HG03378 (cell line): ENCODE results near the gene FAXC.
"Not testable (repeated sequence)": the region's sequence is repeated elsewhere in the genome, so short reads cannot be mapped to it uniquely, and the experiment has no call there.

Experiments
- ATAC-seq: cut with Tn5 transposase; IDR thresholded peaks from one replicate; pipeline ENCODE4 v1.9.1; 2021; ENCODE audit warnings: mild to moderate bottlenecking, moderate library complexity; ENCODE audit not compliant: unreplicated experiment

FAXC gene

GRCh38 chr6:99289701-99290100 is 59.8 kb downstream of the FAXC start:
- no peak for ATAC-seq

- ATAC-seq = no peak
These were observed 60.8 kb downstream of the FAXC start for GRCh38 chr6:99288668-99289067.

- no peak for ATAC-seq
These were observed 62.0 kb downstream of the FAXC start for GRCh38 chr6:99287523-99287922.

GRCh38 chr6:99285881-99286280 is 63.6 kb downstream of the FAXC start:
- no peak for ATAC-seq

GRCh38 chr6:99282479-99283062 is 66.9 kb downstream of the FAXC start:
- peak; percentile 56 for ATAC-seq

GRCh38 chr6:99276747-99277146 is 72.7 kb downstream of the FAXC start:
- ATAC-seq = no peak

GRCh38 chr6:99270826-99271225 is 78.6 kb downstream of the FAXC start:
- no peak for ATAC-seq

GRCh38 chr6:99270030-99270429 is 79.4 kb downstream of the FAXC start:
- no peak for ATAC-seq

GRCh38 chr6:99269207-99269606 is 80.3 kb downstream of the FAXC start:
- ATAC-seq = no peak

- ATAC-seq = not testable (repeated sequence)
These were observed 82.5 kb downstream of the FAXC start for GRCh38 chr6:99266996-99267395.

GRCh38 chr6:99265447-99265846 is 84.0 kb downstream of the FAXC start:
- ATAC-seq = not testable (repeated sequence)

- ATAC-seq = no peak
These were observed 94.6 kb downstream of the FAXC start for GRCh38 chr6:99254616-99255550.

GRCh38 chr6:99253271-99253670 is 96.2 kb downstream of the FAXC start:
- ATAC-seq = no peak

GRCh38 chr6:99252421-99252820 is 97.1 kb downstream of the FAXC start:
- no peak for ATAC-seq

GRCh38 chr6:99250476-99250875 is 99.0 kb downstream of the FAXC start:
- no peak for ATAC-seq

GRCh38 chr6:99246602-99247001 is 102.9 kb downstream of the FAXC start:
- no peak for ATAC-seq

GRCh38 chr6:99241905-99242534 is 107.5 kb downstream of the FAXC start:
- no peak for ATAC-seq

- ATAC-seq = no peak
These were observed 113.5 kb downstream of the FAXC start for GRCh38 chr6:99236010-99236409.

GRCh38 chr6:99233219-99233618 is 116.3 kb downstream of the FAXC start:
- no peak for ATAC-seq

GRCh38 chr6:99232056-99232455 is 117.4 kb downstream of the FAXC start:
- no peak for ATAC-seq

- no peak for ATAC-seq
These were observed 124.3 kb downstream of the FAXC start for GRCh38 chr6:99225172-99225571.
